ENCODE data around the gene SPC25. TPM values are rescaled to one million over a fixed set of nuclear protein-coding genes. Genes with fewer than 3 reads are reported as not detected.
"Not testable (repeated sequence)": the region's sequence is repeated elsewhere in the genome, so short reads cannot be mapped to it uniquely, and the experiment has no call there.

Gene SPC25
- total and polyA plus RNA-seq, 4 donors = 0.58 to 8.2 (median 2.1) TPM; not detected in 1

- TF ChIP-seq REST (IDR thresholded peaks at IDR 0.05) = no peak
Observed at GRCh38 chr2:168934826-168935225, 44.6 kb upstream of the SPC25 start (continued).

GRCh38 chr2:168932174-168932573 lies 41.9 kb upstream of the SPC25 start:
- not testable (repeated sequence) for H3K27me3 ChIP-seq (ENCODE audit: control insufficient read depth in 4 of 4, insufficient read depth in 4 of 4, low read length in 3 of 4); H3K4me1 ChIP-seq (ENCODE audit: control insufficient read depth in 4 of 4, insufficient read depth in 4 of 4, low read length in 3 of 4); H3K9ac ChIP-seq (ENCODE audit: low read depth in 1 of 2, low read length in 2 of 2); DNase-seq (ENCODE audit: low spot score); H3K4me3 ChIP-seq (ENCODE audit: low read depth in 1 of 3, low read length in 3 of 3); H3K9me3 ChIP-seq (ENCODE audit: control insufficient read depth in 4 of 4, low read length in 3 of 4); H3K27ac ChIP-seq (ENCODE audit: low read depth in 1 of 2, low read length in 2 of 2)
- WGBS = 96% methylated on average over 4 of the region's 4 CpGs
- H3K36me3 ChIP-seq (ENCODE audit: control insufficient read depth in 4 of 4, insufficient read depth in 3 of 4, low read depth in 1 of 4, low read length in 3 of 4) = peaks cover 2 to 36% (median 29%) of the 10 kb centered on the region in 4 donors

GRCh38 chr2:168930242-168930641 lies 40.0 kb upstream of the SPC25 start:
- peaks cover 0 to 6% (median 3%) of the 10 kb centered on the region in 4 donors for H3K4me1 ChIP-seq (ENCODE audit: control insufficient read depth in 4 of 4, insufficient read depth in 4 of 4, low read length in 3 of 4)
- TF ChIP-seq FOXA2 (IDR thresholded peaks at IDR 0.05) = no peak
- no peak for TF ChIP-seq TAF1 (conservative IDR thresholded peaks at IDR 0.05)
- TF ChIP-seq EGR1 (IDR thresholded peaks at IDR 0.05; ENCODE audit: low read depth in 2 of 2) = no peak
- TF ChIP-seq JUND (IDR thresholded peaks at IDR 0.05) = no peak
- no peak for TF ChIP-seq RXRA (IDR thresholded peaks at IDR 0.05)
- no peak for TF ChIP-seq GABPA (IDR thresholded peaks at IDR 0.05 in 1 of 2, conservative IDR thresholded peaks at IDR 0.05 in 1 of 2)
- TF ChIP-seq CTCF (IDR thresholded peaks at IDR 0.05; ENCODE audit: low read depth, low read length, missing input control) = no peak
- no peak for TF ChIP-seq HNF4A (conservative IDR thresholded peaks at IDR 0.05)
- TF ChIP-seq MAX (IDR thresholded peaks at IDR 0.05) = no peak
- no peak for TF ChIP-seq ZBTB33 (IDR thresholded peaks at IDR 0.05)
- TF ChIP-seq ATF3 (IDR thresholded peaks at IDR 0.05) = no peak
- no peak for TF ChIP-seq RAD21 (IDR thresholded peaks at IDR 0.05)
- no peaks in the 10 kb centered on the region for H3K27me3 ChIP-seq (ENCODE audit: control insufficient read depth in 4 of 4, insufficient read depth in 4 of 4, low read length in 3 of 4)
- no peak overlapping the region for H3K4me3 ChIP-seq (ENCODE audit: low read depth in 1 of 3, low read length in 3 of 3)
- no peak for DNase-seq (ENCODE audit: low spot score)
- no peak overlapping the region for H3K27ac ChIP-seq (ENCODE audit: low read depth in 1 of 2, low read length in 2 of 2)
- no peak overlapping the region for H3K9ac ChIP-seq (ENCODE audit: low read depth in 1 of 2, low read length in 2 of 2)
- 86% methylated on average over 1 of the region's 1 CpG for WGBS
- no peaks in the 10 kb centered on the region for H3K9me3 ChIP-seq (ENCODE audit: control insufficient read depth in 4 of 4, low read length in 3 of 4)
- peaks cover 4 to 29% (median 28%) of the 10 kb centered on the region in 4 donors for H3K36me3 ChIP-seq (ENCODE audit: control insufficient read depth in 4 of 4, insufficient read depth in 3 of 4, low read depth in 1 of 4, low read length in 3 of 4)
